Loucy (cell line): Measurements from ENCODE around the gene CATSPER1.

Source experiments
- H2AFZ ChIP-seq: fragments of 200-600 bp; sonication (generic); 2 replicates; pipeline ENCODE4 v1.6.0; 2016; ENCODE audit warnings: antibody characterized with exemption, mild to moderate bottlenecking, low read length, moderate library complexity
- H3F3A ChIP-seq: fragments of 200-600 bp; 2 replicates; pipeline ENCODE4 v1.6.0; 2016; ENCODE audit warnings: antibody characterized with exemption, low read depth, mild to moderate bottlenecking
- H3K27me3 ChIP-seq: fragments of 200-600 bp; sonication (generic); 2 replicates; pipeline ENCODE4 v1.6.1; 2014; ENCODE audit warnings: low read length, mild to moderate bottlenecking; ENCODE audit not compliant: insufficient read depth, poor library complexity, severe bottlenecking
- H3K36me3 ChIP-seq: fragments of 200-600 bp; sonication (generic); 2 replicates; pipeline ENCODE4 v1.6.1; 2016; ENCODE audit warnings: low read length; ENCODE audit not compliant: insufficient read depth
- H3K4me1 ChIP-seq: fragments of 200-600 bp; sonication (generic); 2 replicates; pipeline ENCODE4 v1.5.1; 2014; ENCODE audit warnings: low read length, mild to moderate bottlenecking; ENCODE audit not compliant: insufficient read depth, poor library complexity, severe bottlenecking
- H3K4me2 ChIP-seq: fragments of 200-600 bp; sonication (generic); 2 replicates; pipeline ENCODE4 v1.6.0; 2014; ENCODE audit warnings: antibody characterized with exemption, low read length, low read depth, mild to moderate bottlenecking; ENCODE audit not compliant: poor library complexity, severe bottlenecking
- H3K4me3 ChIP-seq: fragments of 200-600 bp; sonication (generic); 2 replicates; pipeline ENCODE4 v1.5.1; 2014; ENCODE audit warnings: low read length, mild to moderate bottlenecking, mixed read lengths; ENCODE audit not compliant: poor library complexity, severe bottlenecking
- H3K79me2 ChIP-seq: fragments of 200-600 bp; sonication (generic); 2 replicates; pipeline ENCODE4 v1.6.1; 2014; ENCODE audit warnings: low read length; ENCODE audit not compliant: insufficient read depth
- H3K9ac ChIP-seq: fragments of 200-600 bp; sonication (generic); 2 replicates; pipeline ENCODE4 v1.6.0; 2014; ENCODE audit warnings: mild to moderate bottlenecking, low read depth, low read length, moderate library complexity; ENCODE audit not compliant: poor library complexity, severe bottlenecking
- H3K9me2 ChIP-seq: fragments of 200-600 bp; sonication (generic); replicated peaks from 2 replicates; pipeline ENCODE4 v1.6.1; 2016; ENCODE audit warnings: low read depth, low read length, mixed read lengths
- H3K9me3 ChIP-seq: fragments of 200-600 bp; sonication (generic); 2 replicates; pipeline ENCODE4 v1.6.1; 2014; ENCODE audit warnings: mild to moderate bottlenecking, antibody characterized with exemption, low read length, low read depth; ENCODE audit not compliant: insufficient read depth
- H4K20me1 ChIP-seq: fragments of 200-600 bp; sonication (generic); 2 replicates; pipeline ENCODE4 v1.6.0; 2014; ENCODE audit warnings: antibody characterized with exemption, low read length, mild to moderate bottlenecking; ENCODE audit not compliant: insufficient read depth, poor library complexity, severe bottlenecking
- EZH2phosphoT487 ChIP-seq: fragments of 200-600 bp; IDR thresholded peaks from 2 replicates; pipeline ENCODE4 v1.6.1; 2018; ENCODE audit warnings: antibody characterized with exemption, mild to moderate bottlenecking, moderate library complexity, borderline replicate concordance
- TF ChIP-seq, protein P1 (sequence below): fragments of 200-600 bp; sonication (generic); conservative IDR thresholded peaks from 2 replicates; pipeline ENCODE4 v1.5.1; 2014; ENCODE audit warnings: mild to moderate bottlenecking, antibody characterized with exemption, low read length

The CATSPER1 gene

DNA sequence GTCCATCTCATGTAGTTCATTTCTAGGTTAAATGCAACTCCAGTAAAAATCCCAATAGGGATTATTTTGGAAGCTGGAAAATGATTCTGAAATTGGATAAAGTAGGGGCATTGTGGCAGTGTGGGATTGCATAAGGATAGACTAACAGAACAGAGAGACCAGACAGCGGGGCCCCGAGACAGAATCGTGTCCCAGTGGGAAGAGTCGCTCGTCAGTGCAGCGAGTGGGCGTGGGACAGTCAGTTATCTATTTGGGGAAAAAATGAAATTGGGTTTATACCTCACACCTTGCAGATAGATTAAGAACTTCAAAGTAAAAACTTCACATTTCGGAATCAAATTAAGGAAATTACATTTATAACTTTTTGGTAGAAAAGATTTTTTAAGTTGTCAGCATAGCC, 54.2 kb downstream of the CATSPER1 start:
- TF ChIP-seq, protein P1, sequence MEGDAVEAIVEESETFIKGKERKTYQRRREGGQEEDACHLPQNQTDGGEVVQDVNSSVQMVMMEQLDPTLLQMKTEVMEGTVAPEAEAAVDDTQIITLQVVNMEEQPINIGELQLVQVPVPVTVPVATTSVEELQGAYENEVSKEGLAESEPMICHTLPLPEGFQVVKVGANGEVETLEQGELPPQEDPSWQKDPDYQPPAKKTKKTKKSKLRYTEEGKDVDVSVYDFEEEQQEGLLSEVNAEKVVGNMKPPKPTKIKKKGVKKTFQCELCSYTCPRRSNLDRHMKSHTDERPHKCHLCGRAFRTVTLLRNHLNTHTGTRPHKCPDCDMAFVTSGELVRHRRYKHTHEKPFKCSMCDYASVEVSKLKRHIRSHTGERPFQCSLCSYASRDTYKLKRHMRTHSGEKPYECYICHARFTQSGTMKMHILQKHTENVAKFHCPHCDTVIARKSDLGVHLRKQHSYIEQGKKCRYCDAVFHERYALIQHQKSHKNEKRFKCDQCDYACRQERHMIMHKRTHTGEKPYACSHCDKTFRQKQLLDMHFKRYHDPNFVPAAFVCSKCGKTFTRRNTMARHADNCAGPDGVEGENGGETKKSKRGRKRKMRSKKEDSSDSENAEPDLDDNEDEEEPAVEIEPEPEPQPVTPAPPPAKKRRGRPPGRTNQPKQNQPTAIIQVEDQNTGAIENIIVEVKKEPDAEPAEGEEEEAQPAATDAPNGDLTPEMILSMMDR = no peak
- TF ChIP-seq EZH2phosphoT487 = no peak
- Histone ChIP-seq H3K4me2 (no peak overlapping the region), H2AFZ (no peak overlapping the region), H3K27me3 (no peaks in the 10 kb centered on the region), H3F3A (no peaks in the 10 kb centered on the region), H3K4me1 (no peaks in the 10 kb centered on the region), H3K9ac (no peak overlapping the region), H3K79me2 (no peaks in the 10 kb centered on the region), H3K9me3 (no peaks in the 10 kb centered on the region), H3K9me2 (no peaks in the 10 kb centered on the region), H3K36me3 (peaks cover 53% of the 10 kb centered on the region; the same call in 1 of the 2 replicates), H4K20me1 (peaks cover 2% of the 10 kb centered on the region), H3K4me3 (no peak overlapping the region)

- no peaks in the 10 kb centered on the region for H3K9me3 ChIP-seq
- H3K4me3 ChIP-seq = no peak overlapping the region
- H3K9ac ChIP-seq = no peak overlapping the region
- peaks cover 18% of the 10 kb centered on the region for H3K79me2 ChIP-seq
- no peaks in the 10 kb centered on the region for H3K9me2 ChIP-seq
- peaks cover 9% of the 10 kb centered on the region for H3K4me1 ChIP-seq
- peaks cover 66% of the 10 kb centered on the region; the same call in 1 of the 2 replicates for H3K36me3 ChIP-seq
- H3K4me2 ChIP-seq = no peak overlapping the region
- no peak overlapping the region for H2AFZ ChIP-seq
- peaks cover 12% of the 10 kb centered on the region for H4K20me1 ChIP-seq
- no peaks in the 10 kb centered on the region for H3F3A ChIP-seq
- TF ChIP-seq EZH2phosphoT487 = no peak
- TF ChIP-seq, protein P1 = no peak
- no peaks in the 10 kb centered on the region for H3K27me3 ChIP-seq
Observed at GRCh38 chr11:65968600-65969482, 57.4 kb downstream of the CATSPER1 start.

DNA sequence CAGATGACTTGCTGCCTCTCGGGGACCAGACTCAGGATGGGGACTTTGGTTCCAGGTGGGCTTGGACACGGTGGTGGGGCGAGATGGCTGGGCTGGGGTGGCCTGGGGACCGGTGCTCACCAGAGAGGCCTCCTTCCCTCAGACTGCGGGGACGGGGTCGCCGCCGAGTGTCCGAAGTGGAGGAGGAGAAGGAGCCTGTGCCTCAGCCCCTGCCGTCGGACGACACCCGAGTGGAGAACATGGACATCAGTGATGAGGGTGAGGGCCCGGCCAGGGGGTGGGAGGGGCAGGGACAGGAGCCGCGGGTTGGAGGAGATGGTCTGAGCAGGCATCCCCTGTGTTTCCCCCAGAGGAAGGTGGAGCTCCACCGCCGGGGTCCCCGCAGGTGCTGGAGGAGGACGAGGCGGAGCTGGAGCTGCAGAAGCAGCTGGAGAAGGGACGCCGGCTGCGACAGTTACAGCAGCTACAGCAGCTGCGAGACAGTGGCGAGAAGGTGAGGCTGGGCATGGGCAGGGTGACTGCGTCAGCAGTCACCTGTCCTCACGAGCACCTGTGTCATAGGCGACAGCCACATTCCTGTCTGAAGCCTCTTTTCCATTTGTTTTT, 58.8 kb downstream of the CATSPER1 start:
- no peak overlapping the region for H3K4me3 ChIP-seq
- no peaks in the 10 kb centered on the region for H3K9me2 ChIP-seq
- H3K36me3 ChIP-seq = peaks cover 59% of the 10 kb centered on the region; the same call in 1 of the 2 replicates
- H3K4me2 ChIP-seq = no peak overlapping the region
- peaks cover 21% of the 10 kb centered on the region for H3K4me1 ChIP-seq
- H4K20me1 ChIP-seq = peaks cover 24% of the 10 kb centered on the region
- H2AFZ ChIP-seq = no peak overlapping the region
- no peak for TF ChIP-seq EZH2phosphoT487
- TF ChIP-seq, protein P1 = no peak
- no peaks in the 10 kb centered on the region for H3K9me3 ChIP-seq
- H3F3A ChIP-seq = no peaks in the 10 kb centered on the region
- no peaks in the 10 kb centered on the region for H3K27me3 ChIP-seq
- H3K79me2 ChIP-seq = peaks cover 32% of the 10 kb centered on the region
- no peak overlapping the region for H3K9ac ChIP-seq
